GM18858 (cell line): ENCODE results near the gene THAP3.
"Not testable (repeated sequence)": the region's sequence is repeated elsewhere in the genome, so short reads cannot be mapped to it uniquely, and the experiment has no call there.

Experiments
- ATAC-seq: cut with Tn5 transposase; IDR thresholded peaks from one replicate; pipeline ENCODE4 v1.9.1; 2021; ENCODE audit not compliant: unreplicated experiment

Gene THAP3

DNA sequence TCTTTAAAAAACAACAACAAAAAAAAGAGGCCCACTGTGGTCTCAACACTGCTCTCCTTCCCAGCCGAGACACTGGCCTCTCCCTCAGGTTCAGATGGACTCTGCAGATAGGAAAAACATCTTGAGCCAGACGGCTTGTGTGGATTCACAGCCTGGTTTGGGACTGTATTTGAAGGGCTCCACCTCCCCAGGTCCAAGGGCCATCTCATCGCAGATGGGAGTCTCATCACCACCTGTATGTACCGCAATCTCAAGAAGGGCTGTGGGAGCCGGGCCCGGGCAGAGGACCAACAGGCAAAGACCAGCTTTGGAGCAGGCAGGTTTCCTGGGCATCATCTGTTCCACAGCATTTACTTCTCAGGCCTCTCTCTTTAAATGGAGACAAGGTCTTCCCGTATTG lies 34.6 kb upstream of the THAP3 start:
- ATAC-seq = no peak

DNA sequence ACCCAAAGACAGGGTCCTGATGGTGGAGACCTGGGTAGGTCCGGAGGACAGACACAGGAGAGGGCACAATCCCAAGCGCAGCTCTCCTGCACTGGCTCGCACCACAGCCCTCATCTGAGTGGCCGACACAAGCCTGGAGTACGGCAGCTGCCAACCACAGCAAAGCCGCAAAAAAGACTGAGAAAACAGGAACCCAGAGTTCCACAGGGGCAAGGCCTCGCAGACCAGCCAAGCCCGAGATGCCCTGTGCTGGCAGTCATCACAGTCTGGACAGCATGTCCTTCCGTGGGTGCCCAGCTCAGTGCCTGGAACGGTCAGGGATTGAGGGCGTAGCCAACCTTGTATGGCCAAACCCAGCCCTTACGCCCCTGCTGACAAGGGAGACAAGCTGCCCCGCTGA lies 33.4 kb upstream of the THAP3 start:
- ATAC-seq = no peak

DNA sequence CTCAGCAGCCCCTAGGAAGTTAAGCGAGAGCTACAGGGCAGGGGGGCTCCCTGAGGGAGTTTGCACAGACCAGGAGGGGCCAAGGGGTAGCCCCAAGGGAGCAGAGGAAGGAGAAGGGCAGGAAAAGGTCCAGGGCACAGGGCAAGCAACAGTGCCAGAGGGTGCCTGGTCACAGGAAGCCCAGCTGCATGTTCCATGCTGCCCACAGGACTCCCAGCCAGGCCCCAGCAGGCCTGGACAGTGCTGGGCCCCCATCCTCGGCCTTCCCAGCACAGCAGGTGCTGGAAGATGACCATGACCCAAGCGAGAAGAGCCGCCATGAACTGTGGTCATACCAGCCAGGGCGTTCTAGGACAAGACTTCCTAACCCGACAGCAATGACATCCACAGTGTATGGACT lies 33.0 kb upstream of the THAP3 start:
- no peak for ATAC-seq

DNA sequence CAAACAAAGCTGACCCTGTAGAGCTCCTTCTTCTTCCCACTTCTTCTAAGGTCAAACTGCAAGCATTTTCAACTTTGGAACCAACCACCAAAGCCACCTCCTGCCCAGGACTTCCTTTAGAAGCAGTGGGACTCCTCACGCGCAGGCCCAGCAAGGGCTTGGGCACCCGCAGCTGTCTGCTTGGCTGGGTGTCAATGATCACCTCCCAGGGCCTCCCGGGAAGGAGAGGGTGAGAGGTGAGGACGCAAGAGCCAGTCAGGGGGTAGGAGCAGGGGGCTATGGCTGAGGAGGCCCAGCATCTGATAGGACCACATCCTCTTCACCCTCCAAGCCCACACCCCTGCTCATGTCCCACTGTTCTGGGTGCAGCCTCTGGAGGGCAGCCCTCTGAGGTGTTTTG lies 32.2 kb upstream of the THAP3 start:
- no peak for ATAC-seq

DNA sequence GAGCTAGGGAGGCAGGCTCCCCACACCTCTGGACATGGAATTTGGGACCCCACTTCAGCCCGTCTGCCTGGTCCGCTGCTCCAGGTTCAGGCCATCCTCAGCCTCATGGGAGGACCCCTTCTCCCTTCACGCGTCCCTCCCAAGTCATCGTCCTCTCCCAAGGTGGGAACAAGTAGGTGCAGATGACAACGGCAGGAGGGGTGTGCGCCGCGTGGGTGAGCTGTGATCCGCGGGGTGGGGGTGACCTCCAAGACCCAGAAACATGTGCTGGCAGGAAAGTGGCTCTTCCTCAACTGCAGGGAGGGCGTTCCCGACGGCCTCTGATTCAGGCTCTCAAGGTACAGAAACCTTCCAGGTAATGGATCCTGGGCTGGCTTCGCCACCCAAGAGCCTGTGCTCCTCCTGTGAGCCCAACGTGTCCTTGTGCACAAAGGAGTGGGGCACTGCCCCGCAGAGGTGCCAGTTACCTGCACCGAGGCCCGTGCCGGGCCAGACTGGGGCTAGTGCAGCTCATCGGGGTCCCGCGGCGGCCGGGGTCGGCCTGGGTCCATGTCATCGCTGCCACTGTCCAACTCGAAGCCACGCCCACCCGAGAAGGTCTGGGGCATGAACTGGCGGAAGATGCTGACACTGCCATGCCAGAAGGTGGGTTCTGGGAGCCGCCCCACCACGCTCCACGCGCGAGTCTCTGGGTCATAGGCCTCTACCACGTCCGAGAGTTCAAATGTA lies 31.6 kb upstream of the THAP3 start:
- no peak for ATAC-seq

DNA sequence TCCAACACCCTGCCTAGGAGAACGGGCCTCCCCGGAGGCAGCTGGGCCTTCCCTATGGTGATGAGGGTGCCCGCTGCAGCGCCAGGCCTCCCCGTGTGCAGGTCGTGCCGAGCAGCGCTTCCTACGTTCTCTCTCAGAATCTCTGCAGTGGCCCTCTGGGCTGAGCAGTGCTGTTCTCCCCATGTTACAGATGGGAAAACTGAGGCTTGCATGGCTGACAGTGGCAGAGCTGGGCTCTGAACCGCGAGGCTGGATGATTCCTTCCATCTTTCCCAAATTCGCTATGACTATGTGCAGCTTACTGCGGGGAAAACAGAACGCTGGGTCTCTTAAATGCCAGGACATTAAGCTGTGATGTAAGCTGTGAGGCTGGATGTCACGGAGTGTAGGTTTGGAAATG lies 30.9 kb upstream of the THAP3 start:
- no peak for ATAC-seq

DNA sequence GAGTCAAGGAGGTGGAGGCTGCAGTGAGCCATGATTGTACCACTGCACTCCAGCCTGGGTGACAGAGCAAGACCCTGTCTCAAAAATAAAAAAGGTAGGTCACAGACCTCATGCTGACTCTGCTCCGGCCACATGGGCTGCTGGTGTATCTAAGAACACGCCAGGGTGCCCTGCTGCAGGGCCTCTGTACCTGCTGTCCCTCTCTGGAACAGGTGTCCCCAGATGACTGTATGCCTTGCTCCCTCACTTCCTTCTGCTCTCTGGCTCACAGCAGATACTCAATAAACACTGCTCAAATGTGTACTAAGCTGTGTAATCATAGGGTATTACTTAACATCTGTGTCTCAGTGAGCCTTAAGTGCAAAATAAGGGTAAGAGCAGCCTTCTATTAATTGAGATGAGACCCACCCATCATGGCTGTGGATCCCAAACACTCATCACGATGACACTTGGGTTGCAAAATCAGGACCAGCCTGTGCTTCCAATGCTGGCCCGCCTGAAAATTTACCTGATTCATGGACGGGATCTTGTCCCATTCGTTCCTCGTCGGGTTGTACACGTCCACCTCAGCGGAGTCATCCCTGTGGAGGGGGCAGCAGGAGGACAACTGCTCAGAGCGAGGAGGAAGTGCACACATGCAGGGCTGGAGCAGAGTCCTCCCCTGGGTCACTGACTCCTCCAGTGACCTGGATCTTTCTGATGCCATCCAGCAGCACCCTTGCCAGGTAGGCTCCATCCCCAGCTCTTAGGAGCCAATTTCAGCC lies 29.5 kb upstream of the THAP3 start:
- ATAC-seq = no peak

DNA sequence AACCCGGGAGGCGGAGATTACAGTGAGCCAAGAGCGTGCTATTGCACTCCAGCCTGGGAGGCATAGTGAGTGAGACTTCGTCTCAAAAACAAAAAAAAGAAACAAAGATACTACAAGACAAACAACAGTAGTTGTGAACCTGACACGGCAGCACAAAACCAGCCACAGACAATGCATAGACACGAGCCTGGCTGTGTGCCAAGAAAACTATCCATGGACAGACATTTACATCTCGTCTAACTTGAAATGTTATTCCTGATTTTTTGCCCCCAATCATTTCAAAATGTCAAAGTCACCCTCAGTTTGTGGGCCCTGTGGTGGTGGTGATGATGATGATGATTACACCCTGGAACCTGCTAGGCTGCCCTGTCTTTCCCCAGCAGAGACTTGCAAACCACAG lies 28.3 kb upstream of the THAP3 start:
- no peak for ATAC-seq

DNA sequence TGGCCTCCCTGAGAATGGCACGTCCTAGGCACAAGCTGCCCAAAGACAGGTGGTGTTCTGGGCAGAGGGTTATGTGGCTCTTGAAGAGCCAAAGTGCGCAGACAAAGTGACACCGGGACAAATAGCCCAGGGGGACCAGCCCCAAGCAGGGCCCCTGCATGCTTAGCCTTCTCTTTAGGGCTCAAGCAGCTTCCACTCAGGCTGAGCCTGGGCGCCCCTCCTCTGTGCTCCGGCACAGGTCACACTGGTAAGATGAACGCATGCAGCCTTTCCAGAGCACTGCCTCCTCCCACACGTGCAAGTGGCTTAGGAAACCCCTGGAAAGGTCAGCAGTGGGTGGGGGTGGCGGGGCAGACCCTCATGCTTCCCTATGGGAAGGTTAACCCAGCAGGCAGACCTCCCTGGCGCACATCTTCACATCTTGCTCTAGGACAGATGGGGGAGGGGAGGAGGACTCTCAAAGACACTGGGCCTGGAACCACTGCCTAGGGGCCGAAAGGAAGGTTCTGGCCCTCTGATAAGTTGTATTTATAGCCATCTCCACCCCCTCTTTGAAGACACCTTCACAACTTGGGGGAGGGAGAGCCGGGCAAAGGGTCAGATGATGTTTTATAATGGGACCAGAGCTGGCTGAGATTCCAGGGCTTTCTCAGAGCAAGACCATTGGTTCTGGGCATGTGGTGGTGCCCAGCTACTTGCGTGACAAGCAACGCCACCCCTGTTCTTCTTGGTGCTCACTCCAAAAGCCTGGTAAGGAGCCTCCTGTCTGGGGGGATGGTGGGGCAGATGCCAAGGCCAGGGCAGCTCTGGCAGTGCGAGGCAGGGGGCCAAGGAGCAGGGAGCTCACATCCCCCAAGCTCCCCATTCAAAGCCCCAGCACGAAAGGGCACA lies 27.5 kb upstream of the THAP3 start:
- ATAC-seq = no peak

DNA sequence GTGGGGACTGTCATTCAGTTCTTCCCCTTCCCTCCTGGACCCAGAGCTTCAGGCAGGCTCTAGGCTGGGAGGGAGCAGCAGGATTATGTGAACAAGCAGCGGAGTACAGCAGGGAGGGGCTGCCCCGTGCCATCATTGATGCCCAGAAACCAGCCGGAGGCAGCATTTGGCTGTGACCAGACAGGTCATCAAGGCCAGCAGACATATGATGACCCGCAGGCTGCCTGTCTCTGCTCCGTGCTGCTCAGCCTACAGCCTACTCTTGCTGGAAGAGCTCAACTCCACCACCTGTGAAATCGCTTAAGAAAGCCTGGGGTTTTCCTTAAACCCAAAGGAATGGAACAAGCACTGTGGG lies 26.9 kb upstream of the THAP3 start:
- no peak for ATAC-seq

DNA sequence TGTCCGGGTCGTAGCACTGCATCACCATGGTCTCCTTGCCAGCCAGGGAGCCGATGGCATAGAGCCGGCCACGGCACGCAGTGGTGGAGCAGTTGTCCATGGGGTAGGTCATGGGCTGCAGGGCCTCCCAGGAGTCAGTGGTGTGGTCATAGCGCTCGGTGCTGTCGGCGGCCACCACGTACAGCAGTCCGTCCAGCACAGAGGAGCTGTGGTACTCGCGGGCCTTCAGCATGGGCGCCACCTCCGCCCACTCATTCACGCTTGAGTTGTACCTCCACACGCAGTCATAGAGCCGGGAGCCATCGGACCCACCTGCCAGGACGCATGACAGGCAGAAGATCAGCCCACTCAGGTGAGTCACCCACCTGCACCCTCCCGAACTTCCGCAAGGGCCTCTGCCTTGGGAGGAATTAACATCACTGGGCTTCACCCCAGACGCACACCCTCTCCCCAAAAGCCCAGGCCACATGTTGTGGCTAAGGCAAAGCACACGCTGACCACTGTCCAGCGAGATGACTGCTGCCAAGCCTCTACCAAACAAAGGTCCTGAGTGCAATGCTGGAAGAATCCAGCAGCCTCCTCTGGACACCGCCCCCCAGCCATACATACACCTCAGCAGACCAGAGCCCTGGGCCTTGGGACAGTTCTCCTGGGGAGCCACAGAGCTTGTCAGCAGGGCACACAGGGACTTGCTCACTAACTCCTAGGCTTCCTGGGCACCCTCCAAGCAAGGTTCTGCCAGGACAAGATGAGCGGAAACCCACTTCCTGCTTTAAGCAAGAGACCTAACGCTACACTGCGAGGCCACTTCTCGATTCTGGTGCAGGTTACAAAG lies 25.3 kb upstream of the THAP3 start:
- ATAC-seq = no peak

DNA sequence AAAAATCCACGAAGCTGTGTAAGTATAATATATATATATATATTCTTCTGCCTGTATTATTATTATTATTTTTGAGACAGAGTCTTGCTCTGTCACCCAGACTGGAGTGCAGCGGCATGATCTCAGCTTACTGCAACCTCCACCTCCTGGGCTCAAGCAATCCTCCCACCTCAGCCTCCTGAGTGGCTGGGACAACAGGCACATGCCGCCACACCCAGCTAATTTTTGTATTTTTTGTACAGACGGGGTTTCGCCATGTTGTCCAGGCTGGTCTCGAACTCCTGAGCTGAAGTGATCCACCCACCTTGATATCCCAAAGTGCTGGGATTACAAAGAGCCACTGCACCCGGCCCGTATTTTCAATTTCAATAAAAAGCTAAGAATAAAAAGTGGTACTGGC lies 24.7 kb upstream of the THAP3 start:
- not testable (repeated sequence) for ATAC-seq

DNA sequence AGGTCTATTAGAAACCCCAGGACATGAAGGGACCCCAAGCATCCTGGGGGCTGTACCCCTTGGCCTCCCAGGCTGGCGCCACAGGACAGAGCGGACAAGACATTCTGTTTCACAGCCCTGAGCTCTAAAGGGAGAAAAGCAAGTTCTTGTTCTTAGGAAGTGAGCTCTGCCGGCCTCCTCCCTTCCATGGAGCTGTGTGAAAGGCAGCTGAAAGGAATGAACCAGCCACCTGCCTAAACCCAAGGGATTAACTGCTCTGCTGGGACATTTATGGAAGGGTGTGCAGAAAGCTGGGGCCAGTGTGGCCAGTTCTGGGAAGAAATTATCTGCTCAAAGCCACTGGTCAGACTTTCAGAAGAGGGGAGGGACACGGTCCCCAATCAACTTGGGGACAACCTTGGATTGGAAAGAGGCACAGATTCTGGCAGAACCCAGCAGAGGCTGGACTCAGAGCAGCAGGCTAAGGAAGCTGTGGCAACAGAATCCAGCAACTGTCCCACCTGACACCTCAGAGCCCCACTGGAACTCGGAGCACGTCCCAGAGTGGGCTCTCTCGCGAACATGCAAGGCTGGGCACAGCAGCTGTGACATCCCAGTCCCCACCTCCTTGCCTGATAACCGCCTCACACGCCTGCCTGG lies 24.1 kb upstream of the THAP3 start:
- ATAC-seq = no peak

DNA sequence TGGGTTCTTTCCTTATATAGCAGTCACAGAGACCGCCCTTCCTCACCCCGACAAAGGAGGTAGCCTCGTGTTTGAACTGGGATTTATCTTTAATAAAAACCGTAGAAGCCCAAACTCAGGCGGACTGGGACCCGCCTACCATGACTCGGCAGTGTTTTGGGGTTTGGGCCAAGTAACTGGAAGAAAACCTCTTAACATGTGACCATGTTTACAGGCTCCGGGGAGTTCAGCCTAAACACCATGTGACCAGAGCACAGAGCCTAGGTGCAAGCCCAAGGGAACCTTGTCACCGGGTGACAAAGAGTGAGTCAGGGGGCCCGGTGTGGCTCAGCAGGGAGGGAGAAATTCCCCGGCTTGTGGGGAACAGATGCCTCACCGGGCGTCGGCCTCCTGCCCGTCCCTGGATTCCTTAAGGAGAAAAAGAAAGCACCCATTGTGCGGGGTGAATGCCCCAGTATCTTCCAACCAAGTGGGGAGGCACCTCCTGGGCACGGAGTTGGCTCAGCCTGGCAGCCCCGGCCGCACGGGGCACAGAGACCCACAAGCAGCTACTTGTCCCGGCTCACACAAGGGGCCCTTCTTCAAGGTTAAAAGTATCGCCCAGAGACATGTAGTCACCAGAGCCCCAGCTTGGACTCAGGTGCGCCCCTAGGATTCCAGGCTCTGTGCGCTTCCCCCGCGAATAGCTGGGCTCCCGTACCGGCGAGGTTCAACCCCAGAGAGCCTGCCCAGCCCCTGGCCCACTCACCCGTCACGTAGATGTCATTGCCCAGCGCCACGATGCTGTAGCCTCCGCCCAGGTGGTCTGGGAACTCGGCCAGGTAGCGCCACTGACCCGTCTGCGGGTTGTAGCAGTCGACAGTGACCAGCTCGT lies 23.4 kb upstream of the THAP3 start:
- ATAC-seq = peak; percentile 31

DNA sequence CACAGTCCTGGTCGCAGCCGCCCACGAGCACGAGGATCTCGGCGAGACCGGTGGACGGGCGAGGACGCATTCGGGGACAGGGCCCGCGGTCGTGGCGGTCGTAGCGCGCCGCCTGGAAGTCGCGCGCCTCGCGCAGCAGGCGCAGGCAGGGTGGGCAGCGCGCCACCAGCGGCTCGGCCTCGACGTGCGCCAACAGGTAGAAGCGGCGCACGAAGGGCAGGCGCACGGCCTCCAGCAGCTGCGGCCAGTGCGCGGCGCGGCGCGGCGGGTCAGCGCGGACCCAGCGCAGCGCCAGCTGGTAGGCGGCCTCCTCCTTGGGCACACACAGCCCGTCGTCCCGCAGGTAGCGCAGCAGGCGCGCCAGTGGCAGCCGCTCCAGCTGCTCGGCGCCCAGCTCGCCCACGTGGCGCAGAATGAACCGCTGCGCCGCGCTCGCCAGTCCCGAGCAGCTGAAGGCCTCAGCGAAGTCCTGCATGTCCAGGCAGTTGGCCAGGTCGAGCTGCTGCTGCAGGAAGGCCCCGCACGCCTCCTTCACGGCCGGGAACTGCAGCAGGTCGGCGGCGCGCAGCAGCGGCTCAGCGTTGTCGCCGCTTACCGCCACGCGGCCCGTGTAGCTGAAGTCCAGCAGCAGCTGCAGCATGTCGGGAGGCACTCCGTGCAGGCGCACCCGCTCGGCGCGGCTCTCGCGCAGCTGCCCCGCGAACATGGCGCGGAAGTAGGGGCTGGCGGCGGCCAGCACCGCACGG lies 22.6 kb upstream of the THAP3 start:
- peak; percentile 4 for ATAC-seq

DNA sequence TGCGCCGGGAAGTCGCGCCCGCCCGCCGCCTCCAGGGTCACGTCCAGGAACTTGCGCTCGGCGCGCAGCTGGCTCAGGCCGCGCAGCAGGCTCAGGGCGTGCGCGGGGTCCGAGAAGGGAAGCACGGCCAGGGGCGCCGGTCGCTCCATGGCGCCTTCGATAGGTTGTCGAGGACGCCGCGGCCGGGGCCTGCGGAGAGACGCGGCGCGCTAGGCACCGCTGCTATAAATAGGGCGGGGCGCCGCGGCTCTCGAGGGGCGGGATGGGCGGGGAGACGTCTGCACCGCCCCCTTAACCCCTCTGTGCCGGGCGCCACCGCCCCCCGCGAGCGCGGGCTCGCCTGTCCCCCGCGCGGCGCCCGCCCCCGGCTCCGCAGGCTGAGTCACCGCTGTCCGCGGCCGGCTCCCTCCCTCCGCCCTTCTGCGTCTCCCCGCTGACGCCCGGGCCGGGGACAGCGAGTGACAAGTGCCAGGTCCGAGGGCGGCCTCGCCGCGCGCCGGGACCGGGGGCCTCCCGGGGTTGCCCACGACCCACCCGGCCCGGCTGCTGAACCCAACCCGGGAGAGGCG lies 21.9 kb upstream of the THAP3 start, which contains the start of gene KLHL21:
Gene KLHL21, minus strand, starts transcription at position 201 of the 569 bp plus-strand sequence. Its CDS starts 52 bp downstream, at position 149.
- peak; percentile 27 for ATAC-seq

DNA sequence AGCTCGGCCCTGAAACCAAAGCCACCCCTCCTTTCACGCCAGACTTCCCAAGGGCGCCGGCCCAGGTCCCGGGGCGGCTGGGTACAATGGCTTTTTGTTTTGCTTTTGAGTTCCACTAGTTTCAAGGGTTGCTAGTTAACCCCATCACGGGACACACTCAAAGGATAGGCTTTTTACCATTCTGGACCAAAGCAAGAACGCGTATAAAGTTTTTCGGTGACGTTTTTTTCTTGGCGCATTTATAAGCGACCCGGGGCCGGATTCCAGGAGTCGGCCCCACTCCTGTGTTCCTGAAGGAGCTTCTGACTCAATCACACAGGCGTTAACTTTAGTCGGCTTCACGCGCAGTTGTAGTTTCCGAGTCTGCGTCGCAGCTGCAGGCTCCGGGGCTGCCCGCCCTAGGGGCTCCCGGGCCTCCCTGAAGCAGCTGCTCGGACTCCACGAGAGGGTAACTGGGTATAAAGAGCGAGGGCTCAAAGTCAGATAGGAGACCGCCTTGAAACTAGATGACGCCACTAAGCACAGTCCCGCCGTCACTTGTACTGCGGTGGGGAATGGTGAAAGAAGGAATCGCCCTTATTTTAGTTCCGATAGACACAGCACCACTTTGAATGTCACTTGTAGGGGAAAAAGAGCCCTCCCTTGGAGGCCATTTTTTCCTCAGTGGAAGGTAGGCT lies 21.3 kb upstream of the THAP3 start:
- peak; percentile 19 for ATAC-seq
